HG03060 (cell line): ENCODE results near the gene UBE2H.
"Not testable (repeated sequence)": the region's sequence is repeated elsewhere in the genome, so short reads cannot be mapped to it uniquely, and the experiment has no call there.

Experiments used
- ATAC-seq: cut with Tn5 transposase; IDR thresholded peaks from one replicate; pipeline ENCODE4 v1.9.1; 2021; ENCODE audit warnings: low read depth, moderate number of reproducible peaks; ENCODE audit not compliant: unreplicated experiment

Gene UBE2H

DNA sequence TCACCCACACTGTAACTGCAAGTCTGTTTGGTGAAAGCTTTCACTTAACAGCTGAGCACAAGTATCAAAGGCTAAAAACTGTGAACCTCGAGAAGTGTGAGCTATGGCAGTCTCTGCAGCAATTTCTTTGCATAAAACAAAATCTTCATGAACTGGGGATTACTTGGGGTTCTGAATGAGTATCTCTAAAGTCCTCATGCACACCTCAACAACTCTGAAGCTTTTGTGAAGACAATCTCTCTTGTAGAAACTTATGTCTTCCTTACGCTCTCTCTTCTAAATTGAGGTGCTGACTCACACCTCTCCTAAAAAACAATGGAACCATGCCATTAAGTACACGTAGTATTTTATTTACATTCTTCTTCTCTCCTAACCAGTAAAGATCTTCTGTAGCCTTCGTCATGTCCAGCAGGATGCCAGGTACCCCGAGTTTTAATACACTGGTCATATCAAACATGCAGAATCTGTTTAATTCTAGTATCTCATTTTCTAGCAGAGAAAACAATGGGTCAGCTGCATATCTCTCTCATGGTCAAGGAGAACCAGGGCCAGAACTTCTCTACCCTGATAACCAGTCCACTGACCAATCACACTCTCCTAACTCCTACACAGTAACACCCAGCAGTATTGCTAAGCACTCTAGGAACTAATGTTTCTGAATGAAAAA lies 76.9 kb downstream of the UBE2H start:
- ATAC-seq: no peak

DNA sequence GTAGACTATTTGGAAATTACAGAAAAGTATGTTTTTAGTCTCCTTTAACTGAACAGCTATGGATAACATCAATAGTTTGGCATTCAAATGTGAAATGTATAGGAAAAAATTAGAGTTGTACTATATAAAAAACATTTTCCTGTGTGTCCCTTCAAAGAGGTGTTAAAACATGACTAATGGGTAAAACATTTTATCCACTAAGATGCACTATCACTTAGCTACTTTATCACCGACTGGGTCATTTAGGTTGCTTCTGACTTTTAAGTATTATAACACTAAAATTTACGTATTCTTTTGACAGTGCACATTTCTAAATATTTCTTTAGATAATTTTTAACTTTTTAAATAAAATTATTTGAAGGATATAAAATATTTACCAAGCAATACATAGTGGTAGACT lies 77.6 kb downstream of the UBE2H start:
- ATAC-seq: no peak

DNA sequence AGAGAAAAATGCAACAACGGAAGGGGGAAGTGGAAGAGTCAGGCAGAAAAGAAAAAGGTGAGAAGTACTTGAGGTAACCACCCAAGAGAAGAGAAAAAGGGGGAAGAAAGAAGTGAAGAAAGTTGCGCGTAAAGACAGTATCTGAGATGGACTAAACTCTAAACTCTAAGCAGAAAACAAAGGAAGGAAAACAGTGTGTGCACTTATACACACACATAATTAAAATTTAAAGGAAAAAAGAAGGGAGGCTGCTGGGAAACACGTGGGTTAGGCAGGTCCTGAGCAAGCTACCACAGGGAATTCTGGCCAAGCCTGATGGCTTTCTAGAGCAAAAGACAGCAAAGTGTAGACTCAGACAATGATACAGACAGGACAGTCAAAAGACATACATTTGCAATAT lies 78.0 kb downstream of the UBE2H start:
- no peak for ATAC-seq

DNA sequence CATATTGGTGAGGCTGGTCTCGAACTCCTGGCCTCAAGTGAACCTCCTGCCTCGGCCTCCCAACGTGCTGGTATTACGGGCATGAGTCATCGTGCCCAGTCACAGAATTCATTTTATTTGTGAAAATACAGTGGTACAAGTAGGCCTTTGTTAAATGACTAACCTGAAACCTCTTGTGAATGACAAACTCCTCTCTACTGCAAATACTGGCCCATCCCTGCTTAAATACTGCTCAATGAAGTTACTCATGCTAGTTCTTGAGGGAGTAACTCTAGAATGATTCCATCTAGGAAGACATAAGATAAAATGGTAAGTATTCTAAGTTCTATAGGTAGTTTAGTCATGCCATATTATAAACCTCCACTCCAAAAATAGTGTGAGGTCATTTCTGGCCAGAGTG lies 80.7 kb downstream of the UBE2H start:
- no peak for ATAC-seq

DNA sequence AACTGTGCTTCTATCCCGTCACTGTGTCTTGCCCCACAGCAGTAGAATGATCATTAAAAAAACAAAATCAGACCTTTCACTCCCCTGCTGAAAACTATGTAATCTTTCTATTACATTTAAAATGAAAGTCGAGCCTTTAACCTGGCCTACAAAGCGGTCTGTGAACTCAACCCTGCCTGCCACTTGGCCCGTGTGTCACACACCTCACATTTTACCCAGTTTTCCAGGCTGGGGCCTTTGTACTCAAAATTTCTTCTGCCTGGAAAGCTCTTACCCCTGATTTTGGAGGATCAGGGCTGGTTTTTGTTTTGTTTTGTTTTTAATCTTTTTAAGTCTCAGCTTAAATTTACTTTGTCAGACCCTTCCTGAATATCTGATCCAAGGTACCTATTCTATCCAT lies 82.1 kb downstream of the UBE2H start:
- ATAC-seq: no peak

DNA sequence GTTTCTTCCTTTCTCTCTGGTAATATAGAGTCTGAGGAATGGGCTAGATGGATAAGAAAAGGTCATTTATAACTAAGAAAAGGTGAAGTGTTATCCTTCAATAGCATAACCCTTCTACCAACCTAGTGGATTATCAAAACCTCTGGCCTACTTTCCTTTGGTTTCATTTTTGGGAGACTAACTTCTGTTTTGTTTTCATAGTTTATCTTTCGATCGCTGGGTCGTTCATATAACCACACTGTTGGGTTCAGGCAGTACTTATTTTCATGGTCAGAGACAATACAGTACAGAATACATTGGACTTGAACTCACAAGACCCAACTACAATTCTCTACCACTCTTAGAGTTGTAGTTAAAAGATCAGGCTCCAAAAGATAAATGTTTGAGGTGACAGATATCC lies 86.5 kb downstream of the UBE2H start:
- ATAC-seq: no peak

DNA sequence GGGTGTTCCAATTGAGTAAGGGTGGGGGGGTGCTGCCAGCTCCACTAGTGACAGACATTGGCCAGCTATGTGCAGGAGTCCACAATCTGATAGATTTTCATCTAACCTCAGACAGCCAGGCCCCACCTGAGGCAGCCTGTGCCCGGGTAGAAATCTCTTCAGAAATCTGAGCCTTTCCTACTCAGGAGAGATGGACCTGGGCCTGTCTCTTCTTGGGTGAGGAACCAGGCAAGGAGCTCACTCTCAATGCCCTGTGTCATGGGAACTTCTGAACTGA lies 86.9 kb downstream of the UBE2H start:
- ATAC-seq: no peak

DNA sequence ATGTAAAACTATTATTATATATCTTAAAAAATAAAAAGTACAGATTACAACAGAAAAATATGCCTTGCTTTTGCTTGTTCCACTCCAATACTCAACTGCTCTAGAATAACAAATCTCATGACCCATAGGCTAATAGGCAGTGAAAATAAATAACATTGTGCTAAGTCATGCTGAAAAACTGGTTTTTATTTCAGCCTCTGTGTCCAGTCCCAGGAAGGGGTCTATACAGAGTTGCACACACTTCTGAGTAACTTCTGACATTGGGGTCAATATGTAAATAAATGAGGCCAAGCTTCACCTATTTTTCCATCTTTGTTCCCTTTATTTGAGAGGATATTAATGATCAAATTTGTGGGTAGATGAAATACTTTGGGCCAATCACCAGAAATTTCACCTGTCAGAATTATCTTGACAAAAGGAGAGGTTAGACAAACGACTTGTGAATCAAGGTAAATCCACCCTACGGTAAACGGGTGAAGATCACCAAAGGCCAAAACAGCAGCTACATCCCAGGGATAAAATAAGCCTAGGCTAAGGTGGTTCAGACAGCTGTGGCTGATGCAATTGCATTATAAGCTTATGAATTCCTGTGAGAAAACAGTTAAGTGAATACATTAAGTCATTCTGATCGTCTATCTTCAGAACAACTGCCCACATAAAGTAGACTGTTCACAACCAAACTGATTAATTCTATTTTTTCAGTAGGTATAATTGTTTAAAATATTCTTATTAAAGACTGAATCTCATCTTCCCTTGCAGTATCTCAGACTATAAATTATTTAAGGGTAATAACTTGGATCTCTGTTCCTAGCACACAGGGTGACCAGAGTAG lies 87.5 kb downstream of the UBE2H start:
- no peak for ATAC-seq

DNA sequence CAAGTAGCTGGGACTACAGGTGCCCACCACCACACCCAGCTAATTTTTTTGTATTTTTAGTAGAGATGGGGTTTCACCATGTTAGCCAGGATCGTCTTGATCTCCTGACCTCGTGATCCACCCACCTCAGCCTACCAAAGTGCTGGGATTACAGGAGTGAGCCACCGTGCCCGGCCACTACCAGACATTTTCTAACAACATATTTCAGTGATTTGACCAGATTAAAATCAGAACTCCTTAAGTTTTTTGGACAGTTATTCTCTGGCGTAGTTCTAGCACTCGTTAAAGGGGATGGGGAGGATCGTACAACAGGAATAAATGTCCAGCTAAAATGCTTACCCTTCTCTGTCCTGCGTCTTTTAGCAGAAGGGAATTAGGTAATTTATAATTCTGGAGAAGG lies 88.1 kb downstream of the UBE2H start:
- not testable (repeated sequence) for ATAC-seq

DNA sequence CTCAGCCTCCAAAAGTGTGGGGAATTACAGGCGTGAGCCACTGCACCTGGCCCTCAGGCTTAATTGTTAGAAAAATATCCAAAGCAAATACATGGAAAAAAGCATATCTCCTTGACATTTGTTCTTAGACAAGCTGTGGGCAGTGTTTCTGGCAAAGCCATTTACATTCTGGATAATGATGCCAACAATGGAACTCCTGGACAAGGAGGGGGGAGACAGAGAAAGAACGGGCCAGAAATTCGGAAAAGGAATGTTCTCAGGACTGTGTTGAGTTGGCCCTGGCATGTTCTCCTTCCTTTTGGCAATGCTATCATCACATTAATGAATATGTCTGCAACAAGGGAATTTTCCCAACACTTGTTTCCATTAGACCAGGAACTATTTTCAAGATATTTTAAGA lies 88.7 kb downstream of the UBE2H start:
- no peak for ATAC-seq

DNA sequence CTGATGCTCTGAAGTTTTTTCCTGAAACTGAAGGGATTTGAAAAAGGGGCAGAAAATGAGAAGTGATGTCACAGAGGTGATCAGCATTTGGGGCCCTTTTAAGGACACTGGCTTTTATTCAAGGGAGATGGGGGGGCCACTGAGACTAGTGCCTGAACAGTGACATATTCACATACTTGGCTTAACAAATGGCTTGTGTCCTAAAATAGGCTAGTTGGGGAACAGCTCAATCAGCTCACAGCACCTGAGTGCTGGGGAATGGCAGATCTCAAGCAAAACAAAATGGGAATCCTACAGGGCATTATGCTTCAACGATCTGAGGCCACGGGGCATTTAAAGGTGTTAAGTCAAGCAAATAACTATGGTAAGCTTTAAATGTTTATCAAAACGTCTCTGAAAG lies 90.1 kb downstream of the UBE2H start:
- ATAC-seq: no peak

DNA sequence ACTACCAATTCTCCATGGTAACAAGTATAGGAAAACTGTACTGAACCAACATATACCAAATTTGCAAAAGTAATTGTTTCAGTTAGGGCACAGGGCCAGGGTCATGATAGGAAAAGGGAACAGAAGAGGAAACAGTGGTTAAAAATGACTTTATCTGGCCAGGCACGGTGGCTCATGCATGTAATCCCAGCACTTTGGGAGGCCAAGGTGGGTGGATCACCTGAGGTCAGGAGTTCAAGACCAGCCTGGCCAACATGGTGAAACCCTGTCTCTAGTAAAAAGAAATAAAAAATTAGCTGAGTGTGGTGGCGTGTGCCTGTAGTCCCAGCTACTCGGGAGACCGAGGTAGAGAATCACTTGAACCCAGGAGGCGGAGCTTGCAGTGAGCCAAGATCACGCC lies 92.0 kb downstream of the UBE2H start:
- ATAC-seq: not testable (repeated sequence)

DNA sequence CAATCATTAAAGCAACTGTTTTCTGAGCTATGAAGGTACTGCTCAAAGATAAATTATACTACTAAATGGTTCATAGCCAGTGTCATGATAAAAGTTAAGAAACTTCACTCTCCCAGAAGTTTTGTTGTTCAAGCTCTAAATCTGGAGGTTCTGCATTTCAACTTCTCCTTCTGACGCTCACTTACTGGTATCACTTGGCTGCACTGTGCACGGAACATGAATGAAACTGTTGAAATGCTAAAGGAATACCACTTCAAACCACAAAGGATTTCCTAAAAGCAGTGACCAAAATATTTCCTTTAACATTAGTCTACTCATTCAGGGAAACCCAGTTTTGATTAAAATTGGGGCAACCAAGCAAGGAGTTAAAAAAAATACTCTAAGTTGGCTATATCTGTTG lies 93.6 kb downstream of the UBE2H start:
- no peak for ATAC-seq

DNA sequence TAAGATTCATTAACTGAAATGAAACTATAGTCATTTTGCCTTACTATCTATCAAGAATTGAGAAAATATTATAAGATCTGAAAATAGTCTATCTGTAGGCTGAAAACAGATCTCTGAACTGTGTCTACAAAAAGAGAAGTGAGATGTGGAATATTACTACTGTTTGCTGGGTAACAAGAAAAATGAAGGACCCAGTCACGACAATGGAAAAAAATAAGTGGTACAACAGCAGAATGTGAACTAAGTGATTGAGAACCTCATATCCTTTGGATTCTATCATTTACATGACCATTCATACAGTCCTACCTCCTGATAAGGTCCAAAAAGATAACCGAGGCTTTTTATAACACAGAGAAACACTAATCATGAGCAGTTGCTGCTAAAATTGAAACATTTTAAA lies 94.3 kb downstream of the UBE2H start:
- ATAC-seq: no peak

DNA sequence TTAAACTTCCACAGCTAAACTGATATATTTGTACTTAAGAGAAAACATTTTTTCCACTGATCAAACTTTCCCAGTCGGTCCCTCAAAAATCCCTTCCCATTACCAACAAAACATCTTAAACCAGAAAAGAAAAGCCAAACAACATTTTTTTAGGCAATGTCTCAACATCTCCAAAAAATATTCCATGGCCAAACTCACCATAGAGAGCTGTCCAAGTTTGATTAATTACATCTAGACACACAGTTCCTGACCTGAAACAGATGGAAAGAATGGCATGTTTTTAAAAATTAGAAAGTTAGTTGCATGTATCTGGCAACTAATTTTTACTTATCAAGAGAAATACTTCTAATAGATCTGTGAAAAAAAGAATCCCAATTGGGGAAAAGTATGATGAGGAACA lies 95.4 kb downstream of the UBE2H start:
- ATAC-seq: no peak

DNA sequence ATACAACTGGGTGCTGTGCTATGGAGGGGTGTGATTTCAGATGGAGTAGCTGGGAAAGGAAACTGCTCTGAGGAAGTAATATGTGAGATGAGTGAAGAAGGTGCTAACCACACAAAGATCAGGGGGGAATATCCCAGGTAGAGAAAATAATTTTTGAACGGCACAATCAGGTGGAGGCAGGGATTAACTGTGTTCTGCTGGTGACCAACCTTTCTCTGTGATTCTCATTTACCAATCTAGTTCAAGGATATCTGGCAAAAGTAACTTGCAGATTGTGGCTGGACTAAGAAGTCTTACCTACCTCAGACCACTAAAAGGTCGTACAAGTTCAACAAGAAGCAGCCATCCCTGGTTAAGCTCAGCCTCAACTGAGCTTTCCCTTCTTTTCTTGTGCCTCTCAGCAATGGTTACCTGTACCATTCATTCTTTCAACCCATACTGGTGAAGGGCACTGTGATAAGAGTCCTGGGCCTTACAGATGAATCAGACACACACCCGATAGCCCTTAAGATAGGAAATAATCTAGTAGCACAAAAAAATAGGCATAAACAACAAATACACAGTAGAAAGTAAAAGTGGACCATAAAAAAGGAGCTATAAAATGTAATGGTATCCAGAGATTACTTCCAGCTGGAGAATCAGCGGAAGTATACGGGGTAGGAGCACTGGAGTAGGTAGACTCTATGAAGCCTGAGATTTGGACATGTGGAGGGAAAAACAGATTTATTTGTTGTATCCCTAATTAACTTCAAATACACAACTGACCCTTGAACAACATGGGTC lies 96.6 kb downstream of the UBE2H start:
- no peak for ATAC-seq

DNA sequence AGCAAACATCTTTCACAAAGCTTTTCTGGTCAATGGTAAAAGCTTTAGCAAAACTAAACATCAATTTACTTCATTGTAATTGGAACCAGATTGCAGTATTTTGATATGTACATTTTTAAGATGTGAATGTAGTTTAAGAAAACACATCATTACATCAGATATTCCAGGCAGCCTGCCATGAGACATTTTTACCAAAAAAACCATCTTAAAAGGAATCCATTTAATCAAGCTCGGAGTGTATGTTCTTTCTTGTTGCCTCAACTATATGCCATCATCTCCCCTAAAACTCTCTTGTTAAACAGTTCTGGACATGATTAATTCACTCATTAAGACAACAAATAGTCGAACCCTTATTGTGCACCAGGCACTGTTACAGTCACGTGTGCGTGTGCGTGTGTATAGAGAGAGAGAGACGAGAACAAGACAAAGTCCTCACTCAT lies 97.5 kb downstream of the UBE2H start:
- no peak for ATAC-seq

DNA sequence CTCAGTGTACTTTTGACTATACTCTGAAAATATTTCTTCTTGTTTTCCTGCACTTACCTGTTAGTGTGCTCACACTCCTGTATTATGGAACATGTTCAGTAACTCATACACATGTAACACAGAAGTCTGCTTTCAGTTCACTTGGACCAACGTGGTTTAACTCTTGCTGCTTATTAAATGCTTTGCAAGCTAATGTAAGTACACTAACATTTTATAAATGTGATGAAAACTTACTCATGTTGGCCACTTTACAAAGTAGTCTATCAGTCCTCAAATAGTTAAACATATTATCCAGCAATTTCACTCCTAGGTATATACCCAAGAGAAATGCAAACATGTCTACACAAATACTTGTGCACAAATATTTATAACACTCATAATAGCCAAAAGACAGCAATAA lies 98.4 kb downstream of the UBE2H start:
- ATAC-seq: no peak

DNA sequence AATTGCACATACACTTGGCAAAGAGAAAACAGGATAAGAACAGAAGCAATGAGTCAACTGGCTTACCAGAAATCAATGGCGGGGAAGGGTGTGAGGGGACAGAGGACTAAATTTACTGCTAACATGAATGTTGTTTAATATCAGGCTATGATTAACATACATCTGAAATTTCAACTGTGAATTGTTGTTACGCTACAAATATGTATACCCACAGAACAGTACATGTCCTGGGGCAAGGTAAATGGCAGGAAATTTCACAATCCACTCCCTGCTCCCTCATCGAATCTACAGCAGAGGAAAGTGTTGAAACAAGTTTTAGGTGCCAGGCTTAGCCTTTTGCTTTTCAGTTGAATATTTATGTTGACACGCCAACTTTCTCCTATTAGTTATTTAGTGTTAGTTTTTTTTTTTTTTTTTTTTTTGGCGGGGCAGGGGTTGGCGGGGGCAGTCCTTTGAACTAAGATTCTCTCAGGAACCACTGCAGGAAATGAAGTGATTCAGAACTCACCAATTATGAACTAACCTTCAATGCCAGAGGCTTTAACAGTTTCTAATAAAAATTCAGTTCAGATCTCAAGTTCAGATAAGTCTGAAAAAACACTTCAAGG lies 99.0 kb downstream of the UBE2H start:
- no peak for ATAC-seq

DNA sequence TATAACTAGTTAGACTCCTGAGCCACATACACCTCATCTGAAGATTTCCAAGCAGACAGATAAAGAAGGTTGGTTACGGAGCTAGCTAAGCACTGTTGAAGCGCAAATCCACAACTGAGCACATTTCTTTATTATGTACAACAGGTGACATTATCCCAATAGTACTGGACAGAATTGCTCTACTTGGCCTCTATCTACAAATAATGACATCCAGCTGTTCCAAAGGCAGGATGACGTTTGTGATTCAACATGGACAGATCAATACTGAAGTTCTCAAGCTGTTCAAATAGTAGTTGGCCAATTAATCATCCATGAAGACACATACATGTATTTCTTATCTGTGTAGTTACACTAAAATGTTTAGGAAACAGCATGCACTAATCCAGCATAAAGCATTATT lies 101.0 kb downstream of the UBE2H start:
- ATAC-seq: no peak

DNA sequence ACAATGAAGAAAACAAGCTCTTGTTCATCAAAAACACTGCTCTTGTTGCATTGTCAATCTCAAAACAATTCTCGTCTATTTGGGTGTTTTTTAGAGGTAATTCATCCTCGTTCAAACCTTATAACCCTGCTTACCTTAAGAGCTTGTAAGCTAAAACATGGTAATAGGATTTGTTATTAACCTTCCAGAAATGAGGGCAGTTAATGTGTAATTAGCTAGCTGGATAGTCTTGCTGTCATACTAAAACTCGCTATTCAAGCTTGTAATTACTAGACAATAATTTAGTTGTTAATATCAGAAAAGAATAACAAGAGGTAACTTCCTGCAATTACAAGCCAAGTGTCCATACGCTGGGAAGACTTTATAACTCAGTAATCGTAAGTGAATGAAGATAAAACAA lies 101.6 kb downstream of the UBE2H start:
- no peak for ATAC-seq
